Activated CD4-positive, CD25-positive, alpha-beta regulatory T cell treated with anti-CD3 and anti-CD28 coated beads, Interleukin-2, amount 50 U/mL, for 24 hours (primary cell): ENCODE results near the gene SVIP.
A peak's percentile ranks its signal among the peaks of the same experiment; 100 is the strongest.

Source experiments
- ATAC-seq, 2 donors: fragments of 150-1000 bp; cut with Tn5 transposase; one replicate each; pipeline ENCODE4 v1.10.0; 2021; ENCODE audit warnings: mild to moderate bottlenecking in 1 of 2, moderate library complexity in 1 of 2

The SVIP gene

DNA sequence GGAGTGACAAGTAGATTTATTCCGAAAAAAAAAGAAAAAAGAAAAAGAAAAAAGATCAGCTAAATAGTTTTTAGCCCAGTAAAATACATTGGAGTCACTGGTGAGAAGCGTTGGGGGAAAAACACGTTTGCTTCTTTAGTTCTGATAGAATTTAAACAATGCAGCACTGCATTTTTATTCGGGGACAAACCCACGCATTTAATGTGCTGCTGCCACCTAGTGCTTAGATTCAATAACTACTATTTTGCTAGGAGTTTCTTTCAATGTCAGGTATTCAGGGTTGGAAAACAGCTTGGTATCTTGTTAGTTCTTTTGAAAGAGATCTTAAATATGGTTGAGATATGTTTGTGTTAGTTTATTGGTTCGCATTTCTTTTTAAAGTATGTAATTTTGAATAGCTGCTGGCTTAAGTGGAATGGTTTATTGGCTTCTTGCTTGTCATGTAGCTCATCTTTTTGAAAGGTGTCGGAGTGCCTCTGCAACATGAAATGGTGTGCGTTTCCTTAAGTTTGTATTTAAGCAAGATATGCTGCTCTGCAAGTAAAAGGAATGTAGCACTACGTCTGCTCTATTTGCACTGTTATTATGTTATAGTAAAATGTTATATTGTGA is 41.9 kb downstream of the SVIP start:
- peak in 1 of 2 donors; percentile 48 for ATAC-seq

DNA sequence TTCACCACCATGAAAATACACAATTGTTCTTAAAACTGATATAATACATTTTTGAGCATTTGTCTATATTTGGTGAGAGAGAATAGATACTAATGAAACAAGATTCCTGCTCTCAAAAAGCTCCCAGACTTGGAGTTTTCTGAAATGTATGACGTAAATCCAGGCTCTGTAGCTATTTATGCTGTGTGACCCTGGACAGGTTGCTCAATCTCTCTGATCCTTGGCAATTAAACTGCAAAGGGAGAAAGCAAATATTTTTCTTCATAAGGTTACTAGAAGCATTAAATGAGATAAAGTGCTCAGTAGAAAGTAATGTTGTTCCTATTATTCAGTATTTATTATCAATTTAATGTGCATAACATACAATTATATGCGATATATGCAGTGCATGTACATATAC is 42.5 kb downstream of the SVIP start:
- no peak for ATAC-seq

DNA sequence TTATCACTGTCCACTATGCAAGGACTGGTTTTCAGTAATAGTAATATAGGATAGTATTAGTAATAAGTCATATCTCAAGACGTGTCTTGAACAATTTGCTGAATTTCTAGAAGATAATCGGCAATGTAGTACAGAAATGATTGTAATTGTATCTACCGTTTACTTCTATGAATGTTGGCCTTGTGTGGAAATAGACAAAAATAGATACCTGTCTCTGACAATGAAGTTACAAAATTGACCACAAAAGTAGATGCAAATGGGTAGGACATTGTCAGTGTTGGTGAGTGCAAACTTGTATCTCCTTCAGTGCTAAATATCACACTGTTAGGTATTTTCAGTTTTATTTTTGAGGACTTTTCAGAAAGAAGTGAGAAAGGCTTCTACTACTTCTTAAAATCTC is 43.1 kb downstream of the SVIP start:
- no peak for ATAC-seq

DNA sequence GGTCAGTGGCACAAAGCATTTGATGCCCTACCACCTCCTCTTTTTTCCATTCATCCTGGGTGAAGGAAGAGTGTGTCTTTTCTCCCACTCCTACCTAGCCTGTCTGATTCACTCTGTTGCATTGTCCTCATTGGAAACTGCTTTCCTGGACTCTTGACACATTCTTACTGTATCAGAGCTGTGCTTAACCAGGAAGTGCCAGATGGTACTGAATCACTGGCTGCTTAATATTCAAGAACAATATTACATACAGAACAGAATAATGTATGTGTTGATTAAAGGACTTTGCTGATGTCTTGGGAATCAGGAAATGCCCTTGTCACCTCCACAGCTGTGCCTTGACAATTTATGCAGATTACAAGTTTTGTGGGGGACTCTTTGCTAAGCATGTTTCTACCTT is 44.4 kb downstream of the SVIP start:
- ATAC-seq, result no peak

DNA sequence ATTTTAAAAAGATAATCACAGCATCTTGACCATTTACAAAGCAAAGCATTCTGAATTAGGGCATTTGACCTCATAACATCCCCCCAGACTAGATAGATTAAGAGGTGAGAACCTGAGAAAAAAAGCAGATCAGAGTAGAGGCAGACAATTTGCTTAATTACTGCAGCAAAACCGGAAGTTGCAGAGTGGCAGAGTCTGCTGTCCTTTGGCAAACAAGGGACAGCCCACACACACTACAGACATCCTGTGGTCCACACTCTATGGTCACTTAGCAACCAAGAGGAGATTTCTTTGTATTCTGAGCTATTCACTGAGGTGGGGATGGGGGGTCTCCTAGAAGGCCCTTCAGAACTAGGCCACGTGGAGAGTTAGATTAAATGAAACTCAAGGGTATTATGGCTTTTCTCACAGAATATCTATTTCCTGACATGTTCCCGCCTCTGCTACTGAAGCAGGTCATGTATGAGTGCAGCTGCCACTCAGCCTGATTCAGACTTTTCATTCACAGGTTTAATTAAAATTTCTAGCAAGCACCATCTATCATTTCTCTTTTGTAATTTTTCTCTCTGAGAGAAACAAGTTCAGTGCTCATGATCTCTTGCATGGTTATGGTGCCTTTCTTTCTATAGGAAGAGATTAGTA is 48.5 kb downstream of the SVIP start:
- ATAC-seq, result no peak

DNA sequence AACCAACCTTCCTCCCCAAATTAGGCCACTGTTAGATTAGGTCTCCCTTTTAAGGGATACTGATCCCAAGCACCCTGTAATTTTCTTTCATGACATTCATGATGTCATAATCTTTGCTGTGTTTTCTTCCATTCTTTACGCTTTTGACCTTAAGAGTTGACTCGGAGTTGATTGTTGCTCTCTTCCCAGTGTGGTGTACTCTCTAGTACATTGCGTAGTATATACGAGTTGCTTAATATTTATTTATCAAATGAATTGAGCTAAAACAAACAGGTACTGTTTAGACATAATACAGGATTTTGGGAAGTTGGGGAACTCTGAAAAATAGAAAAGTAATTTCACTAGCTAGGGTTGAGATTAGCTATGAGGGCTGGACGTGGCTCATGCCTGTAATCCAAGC is 49.8 kb downstream of the SVIP start:
- no peak for ATAC-seq

DNA sequence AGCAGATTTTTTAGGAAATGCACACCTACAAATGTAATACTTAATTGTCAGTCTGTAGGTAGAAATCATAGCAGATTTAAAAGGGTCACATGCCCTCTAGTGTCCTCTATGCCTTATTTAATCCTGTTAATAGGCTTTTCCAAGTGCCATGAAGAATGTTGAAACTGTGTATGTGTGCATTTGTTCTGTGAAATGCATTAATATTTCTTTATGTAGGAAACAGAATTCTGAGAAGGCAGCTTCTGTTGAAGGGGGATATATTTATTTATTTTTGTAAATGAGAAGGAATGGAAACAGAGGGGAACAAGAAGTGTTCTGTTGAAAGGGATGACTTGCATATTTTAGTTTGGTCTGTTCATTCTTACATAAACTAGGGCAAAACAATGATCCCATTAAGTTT is 51.0 kb downstream of the SVIP start:
- no peak for ATAC-seq

DNA sequence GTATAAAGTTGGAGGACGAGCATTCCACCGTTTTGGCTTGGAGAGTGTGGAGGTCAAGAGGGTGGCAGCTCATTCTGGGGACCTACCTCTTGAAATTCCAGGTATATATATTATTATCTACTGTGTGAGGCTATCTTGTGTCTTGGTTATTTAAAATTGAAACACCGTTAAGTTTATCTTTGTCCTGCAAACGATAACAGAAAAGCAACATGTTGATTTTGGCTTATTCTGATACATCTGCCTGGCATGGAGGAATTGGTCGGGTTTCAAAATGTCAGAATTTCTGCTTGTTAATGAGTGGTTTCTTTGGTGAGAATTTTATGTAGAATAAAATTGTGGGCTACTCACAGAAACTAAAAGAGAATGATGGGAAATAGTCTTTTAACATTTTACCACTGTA is 54.4 kb downstream of the SVIP start:
- no peak for ATAC-seq

DNA sequence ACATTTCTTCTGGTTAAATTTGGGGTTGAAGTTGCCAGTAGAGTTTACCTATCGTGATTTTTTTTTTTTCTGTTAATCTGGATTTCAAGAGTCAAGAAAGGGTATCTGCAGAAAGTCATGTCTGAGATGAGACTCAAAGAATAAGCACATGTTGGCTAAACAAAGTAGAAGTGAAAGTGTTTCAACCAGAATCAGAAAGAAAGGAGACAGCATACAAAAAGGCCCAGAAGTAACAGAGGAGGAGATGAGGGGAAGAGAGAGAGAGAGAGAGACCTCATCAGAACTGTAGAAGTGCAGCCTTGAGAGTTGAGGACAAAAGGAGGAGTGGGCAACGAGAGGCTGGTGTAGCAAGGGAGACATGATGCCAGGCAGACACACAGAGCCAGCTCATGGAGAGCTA is 54.9 kb downstream of the SVIP start:
- no peak for ATAC-seq

DNA sequence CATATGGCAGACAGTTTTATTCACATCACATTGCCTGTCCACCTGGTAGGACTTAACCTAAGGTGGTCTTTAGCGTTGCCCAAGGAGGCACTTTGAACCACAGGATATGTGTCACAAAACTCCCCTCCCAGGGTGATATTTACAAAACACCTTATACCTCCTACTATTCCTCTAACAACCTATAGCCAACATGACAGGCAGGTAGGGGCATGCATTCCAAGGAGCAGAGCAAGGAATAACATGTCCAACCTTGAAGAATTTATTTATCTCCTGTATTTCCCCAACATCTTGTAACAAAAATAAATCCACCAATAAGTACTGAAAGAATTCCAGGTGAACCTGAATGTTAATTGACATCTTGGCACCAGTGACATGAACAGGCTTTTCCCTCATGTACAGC is 60.5 kb downstream of the SVIP start:
- no peak for ATAC-seq
